A549 (cell line): ENCODE measurements around the gene CEND1. TPM values are rescaled to one million over a fixed set of nuclear protein-coding genes. Genes with fewer than 3 reads are reported as not detected.

Experiments used
- ATAC-seq, 2 experiments: fragments of 200-7000 bp in 1 of 2; fragments of >200 bp in 1 of 2; cut with Nextera tagmentation in 1 of 2; cut with Tn5 transposase in 1 of 2; 3 replicates each; pipeline versions ENCODE4 v1.8.0 to v1.9.1; 2018 to 2020; ENCODE audit warnings: mild to moderate bottlenecking in 1 of 2, moderate library complexity in 1 of 2
- CTCF ChIA-PET: fragments of 300-600 bp; sonication (Branson Sonifier 250); formaldehyde crosslinking; extraction: SDS; loops from one replicate; lab custom pipeline; 2021; ENCODE audit warnings: antibody characterized with exemption, inconsistent platforms; lab: Yijun Ruan, JAX
- POLR2A ChIA-PET: fragments of 350-600 bp; formaldehyde crosslinking; extraction: SDS; loops from one replicate; lab custom pipeline; 2021; ENCODE audit warnings: antibody characterized with exemption, inconsistent platforms; lab: Yijun Ruan, JAX
- DNase-seq, 2 experiments: peaks; one replicate each; pipeline versions ENCODE4 v3.0.0 to v3.0.0-alpha.2; 2011 to 2016; ENCODE audit warnings: low read depth in 1 of 2, low spot score in 1 of 2
- FAIRE-seq: peaks from 2 replicates; lab custom pipeline; 2011; peaks lifted over from hg19 to GRCh38; lab: Jason Lieb, UNC
- H3K27ac ChIP-seq, 2 experiments: fragments of >200 bp; sonication (Bioruptor Twin); formaldehyde crosslinking; 3 replicates each; pipeline ENCODE4 v1.5.1; 2016 to 2017
- H3K4me1 ChIP-seq: fragments of >200 bp; sonication (Bioruptor Twin); formaldehyde crosslinking; 3 replicates; pipeline ENCODE4 v1.6.1; 2016
- H3K4me2 ChIP-seq: fragments of >200 bp; sonication (Bioruptor Twin); formaldehyde crosslinking; 3 replicates; pipeline ENCODE4 v1.6.1; 2016
- H3K4me3 ChIP-seq: fragments of >200 bp; sonication (Bioruptor Twin); formaldehyde crosslinking; 3 replicates; pipeline ENCODE4 v1.5.1; 2016
- H3K9me3 ChIP-seq: fragments of >200 bp; sonication (Bioruptor Twin); formaldehyde crosslinking; 3 replicates; pipeline ENCODE4 v1.6.1; 2016
- CBX2 ChIP-seq: fragments of 200-600 bp; sonication (generic); IDR thresholded peaks from 2 replicates; pipeline ENCODE4 v1.6.1; 2016; ENCODE audit warnings: low read depth, mild to moderate bottlenecking, borderline replicate concordance
- CBX8 ChIP-seq: fragments of 200-600 bp; sonication (generic); IDR thresholded peaks from 2 replicates; pipeline ENCODE4 v1.6.1; 2016
- EHMT2 ChIP-seq: fragments of 200-600 bp; sonication (generic); IDR thresholded peaks from 2 replicates; pipeline ENCODE4 v1.6.1; 2016; ENCODE audit warnings: antibody characterized with exemption, low read depth, mild to moderate bottlenecking, moderate library complexity
- FOSB ChIP-seq: fragments of 250-450 bp; sonication (Bioruptor Pico); IDR thresholded peaks from 2 replicates; pipeline ENCODE4 v1.5.0; 2020; ENCODE audit warnings: mild to moderate bottlenecking, moderate library complexity
- FOSL2 ChIP-seq, 2 experiments: fragments of 450-650 bp in 1 of 2; fragments of >200 bp in 1 of 2; sonication (Bioruptor Twin) in 1 of 2; formaldehyde crosslinking; IDR thresholded peaks; 2 replicates each; pipeline versions ENCODE4 v1.5.0 to v1.6.1; 2016 to 2020; ENCODE audit warnings: mild to moderate bottlenecking in 1 of 2, moderate library complexity in 1 of 2
- GATA3 ChIP-seq: IDR thresholded peaks from 2 replicates; pipeline ENCODE4 v1.6.1; 2012; ENCODE audit warnings: borderline replicate concordance
- HOXA7 ChIP-seq: fragments of 250-450 bp; sonication (Bioruptor Pico); IDR thresholded peaks from 2 replicates; pipeline ENCODE4 v1.5.0; 2020; ENCODE audit warnings: mild to moderate bottlenecking, moderate library complexity
- JUN ChIP-seq, 2 experiments: fragments of >200 bp; sonication (Bioruptor Twin); formaldehyde crosslinking; IDR thresholded peaks; 2 replicates in 1 of 2; 3 replicates in 1 of 2; pipeline ENCODE4 v1.6.1; 2016 to 2017
- KDM5A ChIP-seq: fragments of 200-600 bp; sonication (generic); IDR thresholded peaks from 2 replicates; pipeline ENCODE4 v1.6.1; 2016; ENCODE audit warnings: antibody characterized with exemption, mild to moderate bottlenecking
- MAFK ChIP-seq: fragments of 450-650 bp; IDR thresholded peaks from 2 replicates; pipeline ENCODE4 v1.6.1; 2014; ENCODE audit not compliant: partially characterized antibody
- MAX ChIP-seq: IDR thresholded peaks from 2 replicates; pipeline ENCODE4 v1.6.1; 2012
- NFE2L2 ChIP-seq: fragments of 150-350 bp; conservative IDR thresholded peaks from 2 replicates; pipeline ENCODE4 v1.6.1; 2014; ENCODE audit warnings: low read length
- PHF8 ChIP-seq: fragments of 200-600 bp; sonication (generic); IDR thresholded peaks from 2 replicates; pipeline ENCODE4 v1.6.1; 2016; ENCODE audit warnings: low read depth, mild to moderate bottlenecking, antibody characterized with exemption, moderate library complexity, borderline replicate concordance
- RARB ChIP-seq: fragments of 250-450 bp; sonication (Bioruptor Pico); IDR thresholded peaks from 2 replicates; pipeline ENCODE4 v1.8.0; 2021; ENCODE audit warnings: mild to moderate bottlenecking, moderate library complexity
- SREBF2 ChIP-seq: fragments of 450-650 bp; IDR thresholded peaks from 2 replicates; pipeline ENCODE4 v1.6.1; 2014; ENCODE audit warnings: mild to moderate bottlenecking, moderate library complexity
- ZFP36 ChIP-seq: fragments of 450-650 bp; IDR thresholded peaks from 2 replicates; pipeline ENCODE4 v1.6.1; 2014; ENCODE audit warnings: borderline replicate concordance; ENCODE audit not compliant: partially characterized antibody
- WGBS: methylation state at CpG from one replicate; pipeline ENCODE4 v1.1.6; 2017; ENCODE audit errors: missing lambda C conversion rate; 5-methylcytosine and 5-hydroxymethylcytosine counted together
- polyA plus RNA-seq, 4 experiments: library from polyadenylated mRNA; depleted of rRNA in 3 of 4; stranded (reverse); fragments of >200 nt; fragmentation: RNase III in 1 of 4; extraction: RNeasy Plus Mini Kit Qiagen cat#74134 plus additional on column Dnase treatment in 1 of 4; gene quantifications; 2 replicates in 3 of 4; 3 replicates in 1 of 4; pipeline ENCODE4 v1.2.3, GENCODE V29; 2011 to 2017
- TF ChIP-seq, protein P1 (sequence below): fragments of 150-350 bp; IDR thresholded peaks from 2 replicates; pipeline ENCODE4 v1.6.1; 2014; ENCODE audit warnings: low read depth, mild to moderate bottlenecking, low read length
- TF ChIP-seq, protein P2 (sequence below): fragments of 200-600 bp; sonication (generic); IDR thresholded peaks from 2 replicates; pipeline ENCODE4 v1.6.1; 2016; ENCODE audit warnings: antibody characterized with exemption, mild to moderate bottlenecking, moderate library complexity
- TF ChIP-seq, protein P3 (sequence below): IDR thresholded peaks from 2 replicates; pipeline ENCODE4 v1.6.1; 2012

Gene CEND1
- polyA plus RNA-seq, 2 of the 4 experiments (the other 2 are of a cell fraction), result 1.0 TPM; not detected in 1

GRCh38 chr11:827897-828192, 38.0 kb upstream of the CEND1 start, which contains the start of gene CRACR2B:
Gene CRACR2B (plus strand): TSS chr11:827919. CDS start chr11:828608, 689 bp downstream.
- Histone ChIP-seq H3K27ac (peak within 1 kb of the TSS; percentile 80 to 88), H3K4me3 (peak within 1 kb of the TSS; percentile 52), H3K9me3 (no peaks in the 10 kb centered on the region), H3K4me2 (peak within 1 kb of the TSS; percentile 87), H3K4me1 (peaks cover 55% of the 10 kb centered on the region)
- POLR2A ChIA-PET, result interaction anchor here (3.5 kb wide), 1 partner anchor 9 kb away, joined by 26 read pairs; the partner anchor contains the start of gene PNPLA2
- DNase-seq (no peak), ATAC-seq (no peak), FAIRE-seq (no peak)
- WGBS, result 49% methylated on average over 5 of the region's 5 CpGs
- CTCF ChIA-PET, result interaction anchor here (1.2 to 1.7 kb wide), 3 partner anchors 10 to 12 kb away, joined by 3 to 5 read pairs (median 4); no protein-coding TSS in a partner anchor
- TF ChIP-seq CBX8, result no peak
- TF ChIP-seq KDM5A, result no peak
- no peak for TF ChIP-seq NFE2L2
- TF ChIP-seq RARB (CRISPR knock-in tag), result no peak
- TF ChIP-seq, protein P1, sequence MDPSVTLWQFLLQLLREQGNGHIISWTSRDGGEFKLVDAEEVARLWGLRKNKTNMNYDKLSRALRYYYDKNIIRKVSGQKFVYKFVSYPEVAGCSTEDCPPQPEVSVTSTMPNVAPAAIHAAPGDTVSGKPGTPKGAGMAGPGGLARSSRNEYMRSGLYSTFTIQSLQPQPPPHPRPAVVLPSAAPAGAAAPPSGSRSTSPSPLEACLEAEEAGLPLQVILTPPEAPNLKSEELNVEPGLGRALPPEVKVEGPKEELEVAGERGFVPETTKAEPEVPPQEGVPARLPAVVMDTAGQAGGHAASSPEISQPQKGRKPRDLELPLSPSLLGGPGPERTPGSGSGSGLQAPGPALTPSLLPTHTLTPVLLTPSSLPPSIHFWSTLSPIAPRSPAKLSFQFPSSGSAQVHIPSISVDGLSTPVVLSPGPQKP, result no peak
- TF ChIP-seq HOXA7, result no peak
- TF ChIP-seq EHMT2, result no peak
- no peak for TF ChIP-seq ZFP36
- no peak for TF ChIP-seq PHF8
- no peak for TF ChIP-seq GATA3
- no peak for TF ChIP-seq SREBF2
- TF ChIP-seq, protein P2, sequence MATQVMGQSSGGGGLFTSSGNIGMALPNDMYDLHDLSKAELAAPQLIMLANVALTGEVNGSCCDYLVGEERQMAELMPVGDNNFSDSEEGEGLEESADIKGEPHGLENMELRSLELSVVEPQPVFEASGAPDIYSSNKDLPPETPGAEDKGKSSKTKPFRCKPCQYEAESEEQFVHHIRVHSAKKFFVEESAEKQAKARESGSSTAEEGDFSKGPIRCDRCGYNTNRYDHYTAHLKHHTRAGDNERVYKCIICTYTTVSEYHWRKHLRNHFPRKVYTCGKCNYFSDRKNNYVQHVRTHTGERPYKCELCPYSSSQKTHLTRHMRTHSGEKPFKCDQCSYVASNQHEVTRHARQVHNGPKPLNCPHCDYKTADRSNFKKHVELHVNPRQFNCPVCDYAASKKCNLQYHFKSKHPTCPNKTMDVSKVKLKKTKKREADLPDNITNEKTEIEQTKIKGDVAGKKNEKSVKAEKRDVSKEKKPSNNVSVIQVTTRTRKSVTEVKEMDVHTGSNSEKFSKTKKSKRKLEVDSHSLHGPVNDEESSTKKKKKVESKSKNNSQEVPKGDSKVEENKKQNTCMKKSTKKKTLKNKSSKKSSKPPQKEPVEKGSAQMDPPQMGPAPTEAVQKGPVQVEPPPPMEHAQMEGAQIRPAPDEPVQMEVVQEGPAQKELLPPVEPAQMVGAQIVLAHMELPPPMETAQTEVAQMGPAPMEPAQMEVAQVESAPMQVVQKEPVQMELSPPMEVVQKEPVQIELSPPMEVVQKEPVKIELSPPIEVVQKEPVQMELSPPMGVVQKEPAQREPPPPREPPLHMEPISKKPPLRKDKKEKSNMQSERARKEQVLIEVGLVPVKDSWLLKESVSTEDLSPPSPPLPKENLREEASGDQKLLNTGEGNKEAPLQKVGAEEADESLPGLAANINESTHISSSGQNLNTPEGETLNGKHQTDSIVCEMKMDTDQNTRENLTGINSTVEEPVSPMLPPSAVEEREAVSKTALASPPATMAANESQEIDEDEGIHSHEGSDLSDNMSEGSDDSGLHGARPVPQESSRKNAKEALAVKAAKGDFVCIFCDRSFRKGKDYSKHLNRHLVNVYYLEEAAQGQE, result no peak
- TF ChIP-seq FOSL2 (IDR thresholded peaks at IDR 0.05), result no peak
- TF ChIP-seq FOSL2 (CRISPR knock-in tag; IDR thresholded peaks at IDR 0.05), result no peak
- no peak for TF ChIP-seq CBX2
- TF ChIP-seq MAFK, result no peak

DNA sequence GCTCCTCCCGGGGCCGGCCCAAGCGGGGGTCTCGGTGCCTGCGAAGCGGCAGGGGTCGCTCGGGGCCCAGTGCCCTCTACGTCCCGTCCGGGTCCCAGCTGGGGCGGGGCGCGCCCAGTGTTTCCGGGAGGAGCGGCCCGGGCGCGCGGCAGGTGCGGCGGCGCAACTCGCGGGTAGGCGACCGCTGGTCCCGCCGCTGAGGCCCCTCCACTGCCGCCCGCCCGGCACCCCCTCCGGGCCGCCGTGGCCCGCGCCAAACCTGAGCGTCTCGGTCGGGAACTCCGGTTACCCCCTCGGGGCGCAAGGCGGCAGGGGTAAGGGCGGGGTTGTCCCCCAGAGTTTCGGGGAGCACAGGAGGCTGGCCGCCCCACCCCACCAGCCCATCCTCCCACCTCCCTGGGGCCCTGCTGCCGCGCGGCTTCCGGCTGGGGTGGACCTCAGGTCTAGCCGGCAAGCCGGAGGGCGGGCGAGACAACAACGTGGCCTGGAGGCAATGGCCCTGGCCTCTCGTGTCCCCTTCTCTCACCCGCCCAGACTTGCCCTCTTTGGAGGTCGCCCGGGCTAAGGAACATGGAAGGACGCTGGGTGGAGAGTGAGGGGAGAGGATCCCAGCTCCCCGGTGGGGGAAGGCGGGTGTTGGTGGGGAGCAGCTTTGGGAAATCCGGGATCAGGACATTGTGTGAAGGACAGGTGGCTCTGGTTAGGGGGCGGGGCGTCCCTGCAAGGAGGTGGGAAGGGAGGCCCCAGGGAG, 37.4 kb upstream of the CEND1 start:
- ATAC-seq (peak in 1 of 2 experiments; percentile 2; a peak in 1 of 6 replicates), DNase-seq (no peak), FAIRE-seq (no peak)
- TF ChIP-seq FOSB, result no peak
- TF ChIP-seq, protein P3, sequence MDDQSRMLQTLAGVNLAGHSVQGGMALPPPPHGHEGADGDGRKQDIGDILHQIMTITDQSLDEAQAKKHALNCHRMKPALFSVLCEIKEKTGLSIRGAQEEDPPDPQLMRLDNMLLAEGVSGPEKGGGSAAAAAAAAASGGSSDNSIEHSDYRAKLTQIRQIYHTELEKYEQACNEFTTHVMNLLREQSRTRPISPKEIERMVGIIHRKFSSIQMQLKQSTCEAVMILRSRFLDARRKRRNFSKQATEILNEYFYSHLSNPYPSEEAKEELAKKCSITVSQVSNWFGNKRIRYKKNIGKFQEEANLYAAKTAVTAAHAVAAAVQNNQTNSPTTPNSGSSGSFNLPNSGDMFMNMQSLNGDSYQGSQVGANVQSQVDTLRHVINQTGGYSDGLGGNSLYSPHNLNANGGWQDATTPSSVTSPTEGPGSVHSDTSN, result peak; percentile 29; the same call in 1 of the 2 replicates
- peak; percentile 45; the same call in 1 of the 2 replicates for TF ChIP-seq MAX
- TF ChIP-seq JUN (IDR thresholded peaks at IDR 0.05), result peak in 1 of 2 experiments; percentile 52; a peak in 3 of 5 replicates
- POLR2A ChIA-PET, result interaction anchor here (3.5 kb wide), 1 partner anchor 8 kb away, joined by 26 read pairs; the partner anchor contains the start of gene PNPLA2
- peak overlapping the region; percentile 87 for H3K4me2 ChIP-seq
- peak overlapping the region; percentile 52 for H3K4me3 ChIP-seq
- H3K4me1 ChIP-seq, result peaks cover 56% of the 10 kb centered on the region
- no peaks in the 10 kb centered on the region for H3K9me3 ChIP-seq
- CTCF ChIA-PET, result interaction anchor here (1.2 to 1.7 kb wide), 3 partner anchors 10 to 12 kb away, joined by 3 to 5 read pairs (median 4); no protein-coding TSS in a partner anchor
- 41% methylated on average over 17 of the region's 66 CpGs for WGBS
- H3K27ac ChIP-seq, result peak overlapping the region; percentile 80 to 88
